ENCODE data around the gene RAD23B.

DNA sequence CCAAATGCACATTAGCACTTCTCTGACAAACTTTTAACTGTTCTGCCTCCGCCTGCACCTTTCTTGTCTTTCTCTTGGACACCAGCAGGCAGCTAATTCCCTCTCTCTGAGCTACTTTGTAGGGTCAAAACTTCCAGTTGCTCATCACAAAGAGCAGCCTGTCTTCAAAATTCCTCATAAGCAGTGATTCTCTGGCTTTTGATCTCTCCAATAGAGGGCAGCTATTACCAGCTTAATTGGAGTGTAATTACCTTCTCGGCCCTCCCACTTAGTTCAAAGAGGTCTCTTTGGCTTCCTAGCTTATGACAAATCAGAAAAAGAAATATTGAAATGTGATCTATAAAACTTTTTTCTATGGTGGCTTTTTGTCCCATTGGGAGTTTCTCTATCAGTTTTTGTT is 43.6 kb upstream of the RAD23B start:
- TF ChIP-seq POLR2A (IDR thresholded peaks at IDR 0.05) (no peak), CTCF (IDR thresholded peaks at IDR 0.05) (peak in 3 of 7 experiments; percentile 19 to 53 (median 37)), POLR2AphosphoS5 (IDR thresholded peaks at IDR 0.05) (no peak)

All from stomach (tissue), 4 donors.